Mucosa of stomach (tissue), 1 donor: ENCODE measurements around the gene RBM27.
"Not testable (repeated sequence)": the region's sequence is repeated elsewhere in the genome, so short reads cannot be mapped to it uniquely, and the experiment has no call there.

Source experiments
- H3K27me3 ChIP-seq: one replicate; pipeline ENCODE4 v1.7.0; 2013; ENCODE audit warnings: mild to moderate bottlenecking, low read length; ENCODE audit not compliant: control insufficient read depth, insufficient read depth
- H3K36me3 ChIP-seq: one replicate; pipeline ENCODE4 v1.7.0; 2013; ENCODE audit warnings: low read length; ENCODE audit not compliant: control insufficient read depth, insufficient read depth
- H3K4me1 ChIP-seq: one replicate; pipeline ENCODE4 v1.7.0; 2013; ENCODE audit warnings: mild to moderate bottlenecking, low read length; ENCODE audit not compliant: control insufficient read depth, insufficient read depth
- H3K4me3 ChIP-seq: one replicate; pipeline ENCODE4 v1.7.0; 2013; ENCODE audit warnings: low read length
- H3K9ac ChIP-seq: one replicate; pipeline ENCODE4 v1.7.0; 2013; ENCODE audit warnings: mild to moderate bottlenecking, low read length, moderate library complexity
- H3K9me3 ChIP-seq: one replicate; pipeline ENCODE4 v1.7.0; 2013; ENCODE audit warnings: mild to moderate bottlenecking, low read length, moderate library complexity; ENCODE audit not compliant: control insufficient read depth
- donor health status: Pancreatic carcinoma.

The RBM27 gene

DNA sequence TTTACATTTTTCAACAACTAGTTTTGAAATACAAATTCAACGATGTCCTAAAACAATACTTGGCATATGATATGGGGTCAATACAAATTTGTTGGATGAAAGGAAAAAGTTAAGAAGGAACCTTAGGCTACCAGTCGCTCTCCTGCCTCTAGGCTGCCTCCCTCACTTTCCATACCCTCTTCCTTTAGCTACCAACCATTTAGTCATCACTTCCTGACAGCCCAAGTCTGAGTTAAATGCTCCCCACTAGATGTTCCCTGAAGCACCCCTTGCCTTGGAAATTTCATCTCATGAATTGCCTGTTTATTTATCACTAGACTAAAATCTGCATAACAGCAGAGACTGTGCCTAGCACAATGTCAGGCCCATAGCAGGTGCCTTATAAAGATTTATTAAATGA, 18.2 kb upstream of the RBM27 start:
- no peaks in the 10 kb centered on the region for H3K9me3 ChIP-seq
- H3K4me1 ChIP-seq, result peaks cover 5% of the 10 kb centered on the region
- H3K9ac ChIP-seq, result no peak overlapping the region
- H3K36me3 ChIP-seq, result no peaks in the 10 kb centered on the region
- H3K27me3 ChIP-seq, result no peaks in the 10 kb centered on the region
- no peak overlapping the region for H3K4me3 ChIP-seq

DNA sequence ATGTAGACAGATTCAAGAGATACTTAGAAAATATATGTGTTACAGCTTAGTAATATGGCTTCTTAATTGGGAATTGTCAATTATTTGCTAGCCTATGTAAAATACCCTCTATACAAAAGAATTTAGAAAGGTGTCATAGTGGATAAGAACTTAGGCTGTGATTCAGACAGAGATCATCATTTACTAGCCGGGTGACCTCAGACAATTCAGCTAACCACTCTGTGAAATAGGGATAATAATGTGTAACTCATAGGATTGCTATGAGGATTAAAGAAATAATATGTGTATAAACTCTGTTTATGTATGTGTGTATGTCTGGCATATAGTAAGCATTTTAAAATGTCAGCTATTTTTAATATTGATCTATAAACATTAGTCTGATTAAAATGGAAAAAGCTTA, 15.0 kb upstream of the RBM27 start:
- H3K4me1 ChIP-seq, result no peaks in the 10 kb centered on the region
- no peak overlapping the region for H3K9ac ChIP-seq

DNA sequence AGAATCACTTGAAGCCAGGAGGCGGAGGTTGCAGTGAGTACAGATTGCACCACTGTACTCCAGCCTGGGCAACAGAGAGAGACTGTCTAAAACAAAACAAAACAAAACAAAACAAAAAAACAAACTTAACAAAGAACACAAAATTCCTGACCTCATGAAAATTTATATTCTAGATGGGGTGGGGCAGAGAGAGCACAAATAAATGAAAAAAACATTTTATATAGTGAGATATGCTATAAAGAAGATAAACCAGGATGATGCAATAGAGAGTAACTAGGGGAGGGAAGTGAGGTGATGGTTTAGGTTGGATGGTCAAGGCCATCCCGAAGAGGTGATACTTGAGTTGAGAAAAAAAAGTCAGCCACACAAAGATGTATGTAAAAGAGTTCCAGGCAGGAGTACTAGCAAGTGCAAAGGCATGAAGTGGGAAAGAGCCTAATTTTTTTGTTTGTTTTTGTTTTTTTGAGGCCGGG, 10.8 kb upstream of the RBM27 start:
- H3K9ac ChIP-seq, result no peak overlapping the region
- no peaks in the 10 kb centered on the region for H3K27me3 ChIP-seq
- H3K9me3 ChIP-seq, result no peaks in the 10 kb centered on the region
- no peak overlapping the region for H3K4me3 ChIP-seq
- H3K4me1 ChIP-seq, result no peaks in the 10 kb centered on the region
- H3K36me3 ChIP-seq, result no peaks in the 10 kb centered on the region

More for the DNA sequence above, 15.0 kb upstream of the RBM27 start:
- H3K36me3 ChIP-seq, result no peaks in the 10 kb centered on the region
- H3K4me3 ChIP-seq, result no peak overlapping the region
- no peaks in the 10 kb centered on the region for H3K9me3 ChIP-seq
- H3K27me3 ChIP-seq, result no peaks in the 10 kb centered on the region

DNA sequence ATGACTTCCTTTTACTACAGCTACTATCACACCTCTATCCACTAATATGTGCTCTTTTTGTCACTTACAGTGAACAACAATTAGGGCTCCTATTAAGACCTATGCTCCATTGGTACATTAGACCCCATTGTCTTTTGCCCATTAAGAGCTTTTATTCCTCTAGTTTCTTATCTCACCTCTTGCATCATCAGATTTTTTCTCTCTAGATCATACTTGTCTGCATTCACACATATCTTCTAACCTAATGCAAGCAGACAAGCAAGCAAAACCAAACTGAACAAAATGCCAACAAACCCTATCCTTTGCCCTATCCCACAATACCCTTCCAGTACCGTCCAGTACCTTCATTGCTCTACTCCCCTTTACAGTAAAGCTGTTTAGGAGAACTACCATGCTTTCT, 10.1 kb upstream of the RBM27 start:
- H3K4me1 ChIP-seq, result no peaks in the 10 kb centered on the region

DNA sequence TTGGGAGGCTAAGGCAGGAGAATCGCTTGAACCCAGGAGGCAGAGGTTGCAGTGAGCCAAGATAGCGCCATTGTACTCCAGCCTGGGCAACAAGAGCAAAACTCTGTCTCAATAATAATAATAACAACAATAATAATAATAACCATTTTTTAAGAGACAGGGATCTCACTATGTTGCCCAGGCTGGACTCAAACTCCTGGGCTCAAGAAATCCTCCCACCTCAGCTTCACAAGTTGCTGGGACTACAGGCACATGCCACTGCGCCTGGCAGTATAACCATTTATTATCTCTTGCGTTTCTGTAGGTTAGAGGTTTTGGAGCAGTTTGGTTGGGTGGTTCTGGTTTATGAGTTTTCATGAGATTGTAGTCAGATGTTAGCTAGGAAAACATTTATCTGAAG, 8.4 kb upstream of the RBM27 start:
- not testable (repeated sequence) for H3K27me3 ChIP-seq, H3K36me3 ChIP-seq, H3K4me1 ChIP-seq, H3K4me3 ChIP-seq, H3K9me3 ChIP-seq, H3K9ac ChIP-seq

More for the DNA sequence above, 10.1 kb upstream of the RBM27 start:
- no peak overlapping the region for H3K9ac ChIP-seq
- H3K4me3 ChIP-seq, result no peak overlapping the region
- no peaks in the 10 kb centered on the region for H3K27me3 ChIP-seq
- H3K9me3 ChIP-seq, result no peaks in the 10 kb centered on the region
- no peaks in the 10 kb centered on the region for H3K36me3 ChIP-seq

DNA sequence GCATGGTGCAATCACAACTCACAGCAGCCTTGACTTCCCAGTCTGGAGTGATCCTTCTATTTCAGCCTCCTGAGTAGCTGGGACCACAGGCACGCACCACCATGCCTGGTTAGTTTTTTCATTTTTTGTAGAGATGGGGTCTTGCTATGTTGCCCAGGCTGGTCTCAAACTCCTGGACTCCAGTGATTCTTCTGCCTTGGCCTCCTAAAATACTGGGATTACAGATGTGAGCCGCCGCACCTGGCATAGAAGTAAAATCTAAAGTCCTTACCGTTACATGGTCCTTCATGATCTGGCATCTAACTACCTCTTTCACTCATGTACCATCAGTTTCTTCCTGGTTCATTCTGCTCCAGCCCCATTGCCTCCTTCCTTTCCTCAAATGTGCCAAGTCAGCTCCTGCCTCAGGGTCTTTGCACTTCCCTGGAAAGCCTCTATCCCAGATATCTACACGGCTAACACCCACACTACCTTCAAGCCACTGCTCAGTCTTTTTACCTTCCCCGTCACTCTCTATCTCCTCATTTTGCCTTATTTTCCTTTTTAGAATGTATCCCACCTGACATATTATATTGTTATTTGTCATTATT, 6.9 kb upstream of the RBM27 start:
- Histone ChIP-seq H3K36me3 (no peaks in the 10 kb centered on the region), H3K27me3 (no peaks in the 10 kb centered on the region)

DNA sequence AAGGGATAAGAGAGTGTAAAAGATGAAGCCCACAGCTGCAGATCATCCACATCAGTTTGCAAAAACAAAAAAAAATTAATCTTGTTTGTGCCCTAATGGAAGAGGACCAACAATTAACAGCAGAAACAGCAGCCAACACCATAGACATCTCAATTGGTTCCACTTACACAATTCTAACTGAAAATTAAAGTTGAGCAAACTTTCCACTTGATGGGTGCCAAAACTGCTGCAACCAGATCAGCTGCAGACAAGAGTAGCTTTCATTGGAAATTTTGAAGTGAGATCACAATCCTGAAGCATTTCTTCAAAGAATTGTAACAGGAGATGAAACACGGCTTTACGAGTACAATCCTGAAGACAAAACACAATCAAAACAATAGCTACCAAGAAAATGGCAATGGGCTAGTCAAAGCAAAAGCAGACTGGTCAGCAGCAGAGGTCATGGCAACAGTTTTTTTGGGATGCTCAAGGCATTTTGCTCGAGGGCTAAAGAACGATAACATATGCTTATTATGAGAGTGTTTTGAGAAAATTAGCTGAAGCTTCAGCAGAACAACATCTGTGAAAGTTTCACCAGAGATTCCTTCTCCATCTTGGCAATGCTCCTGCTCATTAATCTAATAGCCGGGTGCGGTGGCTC, 4.1 kb upstream of the RBM27 start:
- no peaks in the 10 kb centered on the region for H3K36me3 ChIP-seq
- no peaks in the 10 kb centered on the region for H3K27me3 ChIP-seq
- H3K4me3 ChIP-seq, result no peak overlapping the region
- H3K9me3 ChIP-seq, result no peaks in the 10 kb centered on the region
- H3K4me1 ChIP-seq, result no peaks in the 10 kb centered on the region
- no peak overlapping the region for H3K9ac ChIP-seq

More for the DNA sequence above, 6.9 kb upstream of the RBM27 start:
- Histone ChIP-seq H3K9me3 (no peaks in the 10 kb centered on the region), H3K4me3 (no peak overlapping the region), H3K4me1 (no peaks in the 10 kb centered on the region), H3K9ac (no peak overlapping the region)

DNA sequence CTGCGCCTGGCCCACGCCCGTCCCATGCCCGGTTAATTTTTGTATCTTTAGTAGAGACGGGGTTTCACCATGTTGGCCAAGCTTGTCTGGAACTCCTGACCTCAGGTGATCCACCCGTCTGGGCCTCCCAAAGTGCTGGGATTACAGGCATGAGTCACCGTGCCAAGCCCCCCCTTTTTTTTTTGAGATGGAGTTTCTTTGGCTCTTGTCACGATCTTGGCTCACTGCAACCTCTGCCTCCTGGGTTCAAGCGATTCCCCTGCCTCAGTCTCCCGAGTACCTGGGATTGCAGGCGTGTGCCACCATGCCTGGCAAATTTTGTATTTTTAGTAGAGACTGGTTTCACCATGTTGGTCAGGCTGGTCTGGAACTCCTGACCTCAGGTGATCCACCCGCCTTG, 1.6 kb upstream of the RBM27 start:
- not testable (repeated sequence) for H3K4me3 ChIP-seq, H3K9me3 ChIP-seq, H3K27me3 ChIP-seq, H3K36me3 ChIP-seq, H3K4me1 ChIP-seq, H3K9ac ChIP-seq

DNA sequence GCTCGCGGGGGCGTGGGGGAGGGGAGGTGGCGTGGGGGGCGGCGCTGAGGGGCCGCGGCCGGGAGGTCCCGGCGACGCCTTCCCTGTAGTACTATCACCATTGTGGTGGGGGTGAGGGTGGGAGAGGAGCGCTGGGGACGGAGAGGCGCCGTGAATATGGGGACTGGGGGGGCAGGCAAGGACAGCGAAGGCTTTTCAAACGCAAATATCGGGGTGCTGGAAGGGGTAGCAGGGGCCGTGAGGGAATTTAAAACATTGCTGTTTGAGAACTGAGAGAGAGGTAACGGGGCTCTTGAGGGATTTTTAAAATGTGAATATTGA, 427 bp downstream of the RBM27 start:
- Histone ChIP-seq H3K4me1 (peaks cover 5% of the 10 kb centered on the region), H3K27me3 (no peaks in the 10 kb centered on the region), H3K4me3 (peak overlapping the region; percentile 75)

DNA sequence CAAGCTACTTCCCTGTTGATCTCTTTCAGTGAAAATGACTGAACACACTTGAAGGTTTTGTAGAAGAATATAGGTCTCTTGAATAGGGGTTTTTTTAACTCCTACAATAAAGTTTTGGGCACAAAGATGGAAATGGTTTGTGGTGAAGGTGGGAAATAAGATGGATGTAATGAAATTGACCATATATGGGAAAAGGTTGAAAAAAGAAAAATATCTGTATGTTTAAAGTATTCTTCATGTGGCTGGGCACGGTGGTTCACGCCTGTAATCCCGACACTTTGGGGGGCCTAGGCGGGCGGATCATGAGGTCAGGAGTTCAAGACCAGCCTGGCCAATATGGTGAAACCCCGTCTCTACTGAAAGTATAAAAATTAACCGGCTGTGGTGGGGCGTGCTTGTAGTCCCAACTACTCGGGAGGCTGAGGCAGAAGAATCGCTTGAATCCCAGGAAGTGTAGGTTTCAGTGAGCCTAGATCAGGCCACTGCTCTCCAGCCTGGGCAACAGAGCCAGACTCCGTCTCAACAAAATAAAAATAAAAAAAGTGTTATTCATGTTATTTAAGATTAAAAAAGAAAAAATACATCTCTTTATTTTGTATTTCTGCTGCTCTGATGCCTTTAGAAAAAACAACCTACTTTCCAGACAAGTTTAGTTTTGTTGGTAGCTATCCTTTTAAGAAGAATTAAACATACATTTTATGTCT, 2.2 kb downstream of the RBM27 start:
- H3K9ac ChIP-seq, result no peak overlapping the region
- H3K9me3 ChIP-seq, result no peaks in the 10 kb centered on the region
- no peaks in the 10 kb centered on the region for H3K36me3 ChIP-seq
- no peak overlapping the region for H3K4me3 ChIP-seq
- H3K4me1 ChIP-seq, result peaks cover 20% of the 10 kb centered on the region
- H3K27me3 ChIP-seq, result no peaks in the 10 kb centered on the region

More for the DNA sequence above, 427 bp downstream of the RBM27 start:
- Histone ChIP-seq H3K9ac (peak overlapping the region; percentile 92), H3K9me3 (no peaks in the 10 kb centered on the region), H3K36me3 (no peaks in the 10 kb centered on the region)

DNA sequence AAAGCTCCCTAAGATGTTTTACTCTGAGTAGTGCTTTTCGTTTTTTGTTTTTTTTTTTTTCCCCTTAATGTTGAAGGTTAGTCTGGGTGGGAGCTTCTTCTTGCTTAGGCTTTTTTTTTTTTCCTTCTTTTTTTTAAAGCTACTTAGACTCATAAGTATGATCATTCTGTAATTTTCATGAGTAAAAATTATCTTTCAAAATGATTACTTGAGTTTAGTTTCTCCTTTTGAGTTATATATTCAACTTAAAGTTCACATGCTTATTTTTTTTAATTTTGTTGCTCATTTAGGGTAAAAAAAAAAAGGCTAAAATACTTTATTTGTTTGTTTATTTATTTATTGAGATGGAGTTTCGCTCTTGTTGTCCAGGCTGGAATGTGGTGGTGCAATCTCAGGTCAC, 2.9 kb downstream of the RBM27 start:
- H3K27me3 ChIP-seq, result no peaks in the 10 kb centered on the region
- H3K4me1 ChIP-seq, result peaks cover 20% of the 10 kb centered on the region
- no peaks in the 10 kb centered on the region for H3K36me3 ChIP-seq
- H3K9ac ChIP-seq, result no peak overlapping the region
- no peak overlapping the region for H3K4me3 ChIP-seq
- H3K9me3 ChIP-seq, result no peaks in the 10 kb centered on the region

DNA sequence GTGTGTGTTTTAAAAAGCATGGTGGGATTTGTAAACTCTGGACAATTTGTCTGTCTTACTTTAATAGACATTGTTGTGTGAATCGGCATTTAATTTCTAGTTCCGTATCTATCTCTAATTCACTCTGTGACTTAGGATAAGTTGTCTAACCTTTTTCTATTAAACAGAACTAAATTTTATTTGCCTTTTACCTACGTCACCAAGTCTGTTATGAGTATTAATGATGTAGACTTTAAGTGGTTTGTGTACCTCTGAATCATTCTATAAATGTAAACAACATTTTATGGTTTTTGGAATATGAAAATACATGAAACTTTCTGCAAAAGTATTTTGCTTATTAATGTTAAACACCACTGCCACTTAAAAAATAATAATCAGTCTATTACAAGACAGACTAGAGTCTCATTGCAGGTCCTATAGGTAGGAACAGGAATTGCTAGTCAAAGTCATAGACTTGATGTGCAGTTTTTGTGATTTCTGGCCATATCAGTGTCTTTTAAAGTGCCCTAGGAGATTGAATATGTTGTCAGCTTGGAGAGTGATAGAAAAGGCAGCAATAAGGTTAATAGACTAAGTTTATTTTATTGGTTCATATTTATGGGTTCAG, 5.6 kb downstream of the RBM27 start:
- Histone ChIP-seq H3K36me3 (no peaks in the 10 kb centered on the region), H3K27me3 (no peaks in the 10 kb centered on the region), H3K9me3 (no peaks in the 10 kb centered on the region), H3K4me1 (peaks cover 28% of the 10 kb centered on the region), H3K9ac (no peak overlapping the region), H3K4me3 (no peak overlapping the region)
